HEK293 (cell line): ENCODE results near the gene ZNF613.
"Not testable (repeated sequence)": the region's sequence is repeated elsewhere in the genome, so short reads cannot be mapped to it uniquely, and the experiment has no call there.

ENCODE experiments used
- CTCF ChIA-PET: fragments of 350-600 bp; formaldehyde crosslinking; extraction: SDS; loops from one replicate; lab custom pipeline; 2021; ENCODE audit warnings: antibody characterized with exemption; lab: Yijun Ruan, JAX
- POLR2A ChIA-PET: fragments of 300-600 bp; formaldehyde crosslinking; extraction: SDS; loops from one replicate; lab custom pipeline; 2020; ENCODE audit warnings: antibody characterized with exemption, inconsistent platforms; lab: Yijun Ruan, JAX
- H3K27ac ChIP-seq: fragments of 200-500 bp; sonication (Bioruptor generic); 2 replicates; pipeline ENCODE4 v1.5.1; 2014; ENCODE audit warnings: low read depth, low read length, control low read depth, inconsistent platforms; ENCODE audit errors: extremely low read depth
- H3K36me3 ChIP-seq, 2 experiments: fragments of 200-500 bp in 1 of 2; sonication (Bioruptor generic) in 1 of 2; 1 replicate in 1 of 2; 2 replicates in 1 of 2; pipeline ENCODE4 v1.5.1; 2014 to 2017; ENCODE audit warnings: inconsistent platforms in 2 of 2, low read length in 2 of 2; ENCODE audit not compliant: control insufficient read depth in 2 of 2, insufficient read depth in 1 of 2
- H3K4me1 ChIP-seq: fragments of 200-500 bp; sonication (Bioruptor generic); 2 replicates; pipeline ENCODE4 v1.5.1; 2014; ENCODE audit warnings: mild to moderate bottlenecking, low read length, inconsistent platforms; ENCODE audit not compliant: control insufficient read depth, insufficient read depth
- H3K4me3 ChIP-seq: 2 replicates; pipeline ENCODE4 v1.5.1; 2011; ENCODE audit warnings: low read depth, mild to moderate bottlenecking, control low read depth, low read length, moderate library complexity
- H3K9me3 ChIP-seq: fragments of 200-500 bp; sonication (Bioruptor generic); 2 replicates; pipeline ENCODE4 v1.5.1; 2014; ENCODE audit warnings: low read depth, low read length, inconsistent platforms; ENCODE audit not compliant: control insufficient read depth, insufficient read depth
- ELK4 ChIP-seq: IDR thresholded peaks from 2 replicates; pipeline ENCODE4 v1.6.1; 2011; ENCODE audit warnings: mild to moderate bottlenecking, low read depth, low read length, borderline replicate concordance
- GLI4 ChIP-seq: fragments of 450-650 bp; formaldehyde crosslinking; IDR thresholded peaks from 2 replicates; pipeline ENCODE4 v1.5.1; 2016; ENCODE audit warnings: missing biosample characterization, missing genetic modification characterization
- OSR2 ChIP-seq: fragments of 450-650 bp; formaldehyde crosslinking; IDR thresholded peaks from 2 replicates; pipeline ENCODE4 v1.5.1; 2016; ENCODE audit warnings: missing biosample characterization, missing genetic modification characterization
- SCRT1 ChIP-seq: fragments of 450-650 bp; formaldehyde crosslinking; IDR thresholded peaks from 2 replicates; pipeline ENCODE4 v1.5.1; 2016; ENCODE audit warnings: missing biosample characterization, missing genetic modification characterization, borderline replicate concordance
- TRIM28 ChIP-seq: IDR thresholded peaks from 2 replicates; pipeline ENCODE4 v1.6.1; 2011; ENCODE audit warnings: low read length, control low read depth, borderline replicate concordance
- ZBTB11 ChIP-seq: fragments of 450-650 bp; formaldehyde crosslinking; conservative IDR thresholded peaks from 2 replicates; pipeline ENCODE4 v1.5.1; 2016; ENCODE audit warnings: low read depth, missing biosample characterization, missing genetic modification characterization
- ZNF16 ChIP-seq: fragments of 450-650 bp; formaldehyde crosslinking; IDR thresholded peaks from 2 replicates; pipeline ENCODE4 v1.5.1; 2016; ENCODE audit warnings: low read depth, missing biosample characterization, missing genetic modification characterization
- ZNF26 ChIP-seq: fragments of 450-650 bp; formaldehyde crosslinking; IDR thresholded peaks from 2 replicates; pipeline ENCODE4 v1.5.1; 2016; ENCODE audit warnings: missing biosample characterization, missing genetic modification characterization
- ZNF324 ChIP-seq: fragments of 450-650 bp; formaldehyde crosslinking; IDR thresholded peaks from 2 replicates; pipeline ENCODE4 v1.5.1; 2016; ENCODE audit warnings: missing biosample characterization, missing genetic modification characterization
- ZNF391 ChIP-seq: fragments of 450-650 bp; formaldehyde crosslinking; IDR thresholded peaks from 2 replicates; pipeline ENCODE4 v1.5.1; 2016; ENCODE audit warnings: low read depth, missing biosample characterization, missing genetic modification characterization, borderline replicate concordance
- ZNF518A ChIP-seq: fragments of 450-650 bp; formaldehyde crosslinking; conservative IDR thresholded peaks from 2 replicates; pipeline ENCODE4 v1.5.1; 2016; ENCODE audit warnings: low read depth, missing biosample characterization, missing genetic modification characterization
- ZNF776 ChIP-seq: fragments of 450-650 bp; formaldehyde crosslinking; IDR thresholded peaks from 2 replicates; pipeline ENCODE4 v1.5.0; 2017; ENCODE audit warnings: missing biosample characterization, missing genetic modification characterization, borderline replicate concordance

ZNF613 gene

GRCh38 chr19:51978882-51979281, 51.6 kb downstream of the ZNF613 start (continued):
- TF ChIP-seq ZNF518A (no peak), TRIM28 (no peak), SCRT1 (tag by site-specific recombination) (no peak), ZBTB11 (tag by site-specific recombination) (no peak), ZNF391 (tag by site-specific recombination) (no peak), GLI4 (tag by site-specific recombination) (no peak), OSR2 (tag by site-specific recombination) (no peak)

- no peaks in the 10 kb centered on the region for H3K4me1 ChIP-seq
- TF ChIP-seq ZNF16 (no peak), ZNF26 (tag by site-specific recombination) (no peak), ELK4 (no peak), ZNF776 (no peak), ZNF324 (tag by site-specific recombination) (no peak)
- POLR2A ChIA-PET = no interaction called here
- peaks cover under 1 to 13% of the 10 kb centered on the region in 2 experiments; a peak in 2 of 3 replicates for H3K36me3 ChIP-seq
- H3K9me3 ChIP-seq = peaks cover 5% of the 10 kb centered on the region; the same call in 1 of the 2 replicates
- H3K4me3 ChIP-seq = no peak overlapping the region
- H3K27ac ChIP-seq = no peak overlapping the region
- CTCF ChIA-PET = interaction anchor here (0.6 kb wide), 1 partner anchor 1240 kb away, joined by 4 read pairs; no protein-coding TSS in a partner anchor
These were observed 53.0 kb downstream of the ZNF613 start for GRCh38 chr19:51980116-51980736.

- CTCF ChIA-PET = interaction anchor here (0.6 kb wide), 1 partner anchor 1239 kb away, joined by 4 read pairs; no protein-coding TSS in a partner anchor
- H3K27ac ChIP-seq, H3K9me3 ChIP-seq, POLR2A ChIA-PET, H3K4me1 ChIP-seq, H3K4me3 ChIP-seq: not testable (repeated sequence)
- H3K36me3 ChIP-seq = peaks cover 0 to 13% of the 10 kb centered on the region in 2 experiments; a peak in 1 of 3 replicates
These were observed 53.7 kb downstream of the ZNF613 start for GRCh38 chr19:51980926-51981325.
